ENCODE results near the gene EFCC1. TPM values are rescaled to one million over a fixed set of nuclear protein-coding genes. Genes with fewer than 3 reads are reported as not detected.

Gene EFCC1
- total RNA-seq, 4 donors from 2014 or later = 4.8 to 10.3 (median 6.5) TPM

GRCh38 chr3:129033633-129034321, 32.7 kb downstream of the EFCC1 start:
- Histone ChIP-seq H3K9me3 (no peaks in the 10 kb centered on the region), H3K27ac (no peak overlapping the region), H3K27me3 (no peaks in the 10 kb centered on the region), H3K4me1 (peaks cover 0 to 8% (median 0%) of the 10 kb centered on the region in 3 donors), H3K4me3 (no peak overlapping the region), H3K36me3 (peaks cover 0 to 18% of the 10 kb centered on the region in 2 donors)
- no peak for TF ChIP-seq POLR2AphosphoS5 (IDR thresholded peaks at IDR 0.05)
- TF ChIP-seq, protein P1, sequence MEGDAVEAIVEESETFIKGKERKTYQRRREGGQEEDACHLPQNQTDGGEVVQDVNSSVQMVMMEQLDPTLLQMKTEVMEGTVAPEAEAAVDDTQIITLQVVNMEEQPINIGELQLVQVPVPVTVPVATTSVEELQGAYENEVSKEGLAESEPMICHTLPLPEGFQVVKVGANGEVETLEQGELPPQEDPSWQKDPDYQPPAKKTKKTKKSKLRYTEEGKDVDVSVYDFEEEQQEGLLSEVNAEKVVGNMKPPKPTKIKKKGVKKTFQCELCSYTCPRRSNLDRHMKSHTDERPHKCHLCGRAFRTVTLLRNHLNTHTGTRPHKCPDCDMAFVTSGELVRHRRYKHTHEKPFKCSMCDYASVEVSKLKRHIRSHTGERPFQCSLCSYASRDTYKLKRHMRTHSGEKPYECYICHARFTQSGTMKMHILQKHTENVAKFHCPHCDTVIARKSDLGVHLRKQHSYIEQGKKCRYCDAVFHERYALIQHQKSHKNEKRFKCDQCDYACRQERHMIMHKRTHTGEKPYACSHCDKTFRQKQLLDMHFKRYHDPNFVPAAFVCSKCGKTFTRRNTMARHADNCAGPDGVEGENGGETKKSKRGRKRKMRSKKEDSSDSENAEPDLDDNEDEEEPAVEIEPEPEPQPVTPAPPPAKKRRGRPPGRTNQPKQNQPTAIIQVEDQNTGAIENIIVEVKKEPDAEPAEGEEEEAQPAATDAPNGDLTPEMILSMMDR (IDR thresholded peaks at IDR 0.05) = no peak
- TF ChIP-seq EP300 (IDR thresholded peaks at IDR 0.05) = no peak
- TF ChIP-seq POLR2A (IDR thresholded peaks at IDR 0.05) = no peak
- no peak for ATAC-seq
- WGBS, 2 donors (ENCODE audit: low coverage in 1 of 2) = 83 to 95% methylated on average over 3 to 8 of the region's 12 CpGs

- Histone ChIP-seq H3K4me1 (peaks cover 0 to 16% (median 0%) of the 10 kb centered on the region in 3 donors), H3K36me3 (peaks cover 0 to 26% of the 10 kb centered on the region in 2 donors), H3K9me3 (no peaks in the 10 kb centered on the region), H3K4me3 (no peak overlapping the region), H3K27ac (no peak overlapping the region), H3K27me3 (no peaks in the 10 kb centered on the region)
- TF ChIP-seq EP300 (IDR thresholded peaks at IDR 0.05) = no peak
- no peak for TF ChIP-seq POLR2AphosphoS5 (IDR thresholded peaks at IDR 0.05)
- no peak for TF ChIP-seq POLR2A (IDR thresholded peaks at IDR 0.05)
- TF ChIP-seq, protein P1 (IDR thresholded peaks at IDR 0.05) = no peak
- ATAC-seq = no peak
- 73 to 77% methylated on average over 3 of the region's 6 CpGs for WGBS, 2 donors (ENCODE audit: low coverage in 1 of 2)
Observed at GRCh38 chr3:129034642-129035041, 33.5 kb downstream of the EFCC1 start.

DNA sequence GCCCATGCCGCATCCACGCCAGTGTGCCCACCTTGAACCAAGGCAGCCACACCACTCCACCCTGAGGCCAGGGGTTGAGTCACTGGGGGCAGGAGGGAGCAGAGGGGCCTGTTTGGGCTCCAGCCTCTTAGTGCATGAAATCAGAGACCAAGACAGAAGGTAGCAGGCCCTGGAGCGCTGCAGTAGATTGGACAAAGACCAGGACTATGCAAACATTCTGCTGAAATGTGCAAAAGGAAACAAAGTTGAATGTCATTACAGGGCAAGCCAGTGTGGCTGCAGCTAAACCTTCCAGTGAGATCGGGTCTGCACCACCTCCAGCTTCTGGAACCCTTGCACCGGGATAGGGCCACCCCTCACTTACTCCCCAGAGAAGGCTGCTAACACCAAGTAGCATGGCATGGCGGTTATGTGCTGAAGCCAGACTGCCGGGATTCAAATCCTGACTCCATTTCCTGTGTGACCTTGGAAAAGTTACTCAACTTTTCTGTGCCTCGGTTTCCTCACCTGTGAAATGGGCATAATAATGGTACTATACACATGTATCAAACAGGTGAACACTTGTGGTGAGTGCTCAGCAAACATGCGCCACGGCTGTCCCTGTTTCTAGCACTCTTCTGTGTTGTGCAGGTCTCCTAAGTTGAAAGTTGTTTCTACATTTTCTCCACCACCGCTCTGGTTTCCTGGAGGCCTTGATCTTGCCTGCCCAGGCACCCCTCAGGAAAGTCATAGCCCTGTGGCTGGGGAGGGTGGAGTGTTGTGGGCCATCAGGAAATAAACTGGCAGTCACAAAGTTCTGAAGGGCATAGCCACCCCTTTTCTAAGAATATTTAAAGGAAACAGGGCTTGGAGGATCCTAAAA, 34.5 kb downstream of the EFCC1 start:
- TF ChIP-seq EP300 (IDR thresholded peaks at IDR 0.05) (no peak), POLR2AphosphoS5 (IDR thresholded peaks at IDR 0.05) (no peak), POLR2A (IDR thresholded peaks at IDR 0.05) (no peak)
- TF ChIP-seq, protein P1 (IDR thresholded peaks at IDR 0.05) = no peak
- Histone ChIP-seq H3K4me3 (no peak overlapping the region), H3K36me3 (peaks cover 0 to 28% of the 10 kb centered on the region in 2 donors), H3K4me1 (peaks cover 0 to 20% (median 0%) of the 10 kb centered on the region in 3 donors), H3K9me3 (no peaks in the 10 kb centered on the region), H3K27ac (no peak overlapping the region), H3K27me3 (no peaks in the 10 kb centered on the region)
- ATAC-seq = no peak
- WGBS, 2 donors (ENCODE audit: low coverage in 1 of 2) = 67 to 100% methylated on average over 1 to 5 of the region's 11 CpGs

- peaks cover 0 to 20% (median 0%) of the 10 kb centered on the region in 3 donors for H3K4me1 ChIP-seq
- peaks cover 0 to 24% of the 10 kb centered on the region in 2 donors for H3K36me3 ChIP-seq
- 72 to 92% methylated on average over 2 to 5 of the region's 10 CpGs for WGBS, 2 donors (ENCODE audit: low coverage in 1 of 2)
- no peak overlapping the region for H3K27ac ChIP-seq
- H3K27me3 ChIP-seq = no peaks in the 10 kb centered on the region
- H3K9me3 ChIP-seq = no peaks in the 10 kb centered on the region
- ATAC-seq = no peak
- TF ChIP-seq POLR2A (IDR thresholded peaks at IDR 0.05) (no peak), EP300 (IDR thresholded peaks at IDR 0.05) (no peak), POLR2AphosphoS5 (IDR thresholded peaks at IDR 0.05) (no peak)
- TF ChIP-seq, protein P1 (IDR thresholded peaks at IDR 0.05) = no peak
- H3K4me3 ChIP-seq = no peak overlapping the region
Observed at GRCh38 chr3:129036222-129037092, 35.4 kb downstream of the EFCC1 start.

All from gastroesophageal sphincter (tissue), 4 donors.